GM12892 (cell line): ENCODE data around the gene ASTN2.

ENCODE experiments used
- DNase-seq: peaks from one replicate; pipeline ENCODE4 v3.0.0; 2011; ENCODE audit not compliant: insufficient read length
- FAIRE-seq: peaks from 2 replicates; lab custom pipeline; 2011; peaks lifted over from hg19 to GRCh38; lab: Jason Lieb, UNC
- POLR2A ChIP-seq: IDR thresholded peaks from 2 replicates; pipeline ENCODE4 v1.6.1; 2011; ENCODE audit warnings: low read depth, low read length, control low read depth
- POLR2AphosphoS5 ChIP-seq: IDR thresholded peaks from 2 replicates; pipeline ENCODE4 v1.6.1; 2011; ENCODE audit warnings: low read depth, low read length, control low read depth
- TAF1 ChIP-seq: IDR thresholded peaks from 2 replicates; pipeline ENCODE4 v1.6.1; 2011; ENCODE audit warnings: low read depth, mild to moderate bottlenecking, control low read depth, low read length, borderline replicate concordance

The ASTN2 gene

GRCh38 chr9:116589392-116590354 is 825.2 kb downstream of the ASTN2 start:
- TF ChIP-seq POLR2A: no peak
- no peak for TF ChIP-seq TAF1
- TF ChIP-seq POLR2AphosphoS5: no peak
- FAIRE-seq: no peak
- DNase-seq: no peak

GRCh38 chr9:116587919-116588318 is 826.9 kb downstream of the ASTN2 start:
- no peak for FAIRE-seq
- TF ChIP-seq TAF1 (no peak), POLR2AphosphoS5 (no peak), POLR2A (no peak)

GRCh38 chr9:116585896-116586295 is 829.0 kb downstream of the ASTN2 start:
- TF ChIP-seq TAF1: no peak
- no peak for TF ChIP-seq POLR2A
- no peak for TF ChIP-seq POLR2AphosphoS5
- FAIRE-seq (no peak), DNase-seq (no peak)

More at GRCh38 chr9:116587919-116588318, 826.9 kb downstream of the ASTN2 start:
- DNase-seq: no peak

GRCh38 chr9:116585204-116585603 is 829.7 kb downstream of the ASTN2 start:
- TF ChIP-seq POLR2AphosphoS5 (no peak), TAF1 (no peak), POLR2A (no peak)
- FAIRE-seq (no peak), DNase-seq (no peak)

- FAIRE-seq (no peak), DNase-seq (no peak)
- TF ChIP-seq POLR2AphosphoS5 (no peak), POLR2A (no peak), TAF1 (no peak)
Observed at GRCh38 chr9:116580853-116581252, 834.0 kb downstream of the ASTN2 start.

GRCh38 chr9:116576386-116576785 is 838.5 kb downstream of the ASTN2 start:
- FAIRE-seq: no peak
- TF ChIP-seq POLR2A (no peak), TAF1 (no peak), POLR2AphosphoS5 (no peak)

GRCh38 chr9:116574027-116574679 is 840.7 kb downstream of the ASTN2 start:
- FAIRE-seq (no peak), DNase-seq (no peak)
- TF ChIP-seq TAF1: no peak
- TF ChIP-seq POLR2A: no peak

More at GRCh38 chr9:116576386-116576785, 838.5 kb downstream of the ASTN2 start:
- DNase-seq: no peak

- TF ChIP-seq TAF1 (no peak), POLR2A (no peak), POLR2AphosphoS5 (no peak)
- peak; percentile 36 for DNase-seq
- FAIRE-seq: peak; percentile 65
Observed at GRCh38 chr9:116572095-116572748, 842.6 kb downstream of the ASTN2 start.

- no peak for FAIRE-seq
- no peak for DNase-seq
- TF ChIP-seq POLR2A (no peak), POLR2AphosphoS5 (no peak), TAF1 (no peak)
Observed at GRCh38 chr9:116569111-116569510, 845.7 kb downstream of the ASTN2 start.

GRCh38 chr9:116566677-116567488 is 848.0 kb downstream of the ASTN2 start:
- TF ChIP-seq TAF1 (no peak), POLR2AphosphoS5 (no peak), POLR2A (no peak)
- no peak for DNase-seq
- no peak for FAIRE-seq
